GM19099 (cell line): Measurements from ENCODE around the gene MAP3K19.

Source experiments
- POLR2A ChIP-seq: IDR thresholded peaks from 3 replicates; pipeline ENCODE4 v1.6.1; 2011; ENCODE audit warnings: low read depth; ENCODE audit not compliant: insufficient read length; ENCODE audit errors: extremely low read depth

MAP3K19 gene

DNA sequence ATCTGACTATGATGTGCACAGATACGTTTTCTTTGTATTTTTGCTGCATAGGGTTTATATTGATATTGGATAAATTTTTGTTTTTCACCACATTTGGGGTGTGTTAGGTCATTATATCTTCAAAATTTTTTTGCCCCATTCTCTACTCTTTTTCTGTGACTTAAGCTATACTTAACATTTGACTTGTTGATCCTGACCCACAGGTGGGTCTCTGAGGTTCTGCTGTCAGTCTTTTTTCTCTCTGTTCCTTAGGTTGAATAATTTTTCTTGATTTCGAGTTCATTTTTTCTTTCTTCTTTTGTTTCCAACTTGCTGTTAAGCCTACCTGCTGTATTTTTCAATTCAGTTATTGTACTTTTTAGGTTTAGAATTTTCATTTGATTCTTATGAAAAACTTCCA is 16.9 kb upstream of the MAP3K19 start:
- no peak for TF ChIP-seq POLR2A

DNA sequence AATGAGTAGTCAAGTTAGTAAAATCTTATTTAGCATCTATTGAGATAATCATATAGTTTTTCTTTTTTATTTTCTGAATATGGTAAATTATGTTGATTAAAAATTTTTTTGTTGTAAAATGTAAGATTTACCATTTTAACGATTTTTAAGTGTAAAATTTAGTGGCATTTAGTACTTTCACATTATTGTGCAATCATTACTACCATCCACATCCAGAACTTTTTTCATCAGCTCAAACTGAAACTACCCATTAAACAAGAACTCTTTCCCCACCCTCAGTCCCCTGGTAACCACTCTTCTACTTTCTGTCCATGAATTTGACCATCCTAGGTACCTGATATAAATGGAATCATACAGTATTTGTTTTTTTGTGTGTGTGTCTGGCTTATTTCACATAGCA is 16.0 kb upstream of the MAP3K19 start:
- TF ChIP-seq POLR2A, result no peak

DNA sequence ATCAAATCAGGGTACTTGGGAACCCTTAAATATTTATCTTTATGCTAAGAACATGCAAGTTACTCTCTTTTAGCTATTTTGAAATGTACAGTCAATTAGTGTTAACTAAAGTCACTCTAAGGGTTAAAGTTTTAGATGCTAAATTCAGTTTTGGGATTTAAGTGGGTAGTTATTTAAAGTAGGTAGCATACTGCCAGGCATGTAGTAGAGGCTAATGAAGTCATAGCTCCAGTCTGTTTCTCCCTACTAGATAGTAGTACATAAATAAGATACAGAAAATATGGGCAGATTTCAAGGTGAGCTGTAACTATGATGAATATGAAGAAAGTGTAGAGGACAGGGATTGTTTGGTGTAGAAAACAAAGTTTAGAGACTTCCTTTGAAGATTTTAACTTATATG is 12.3 kb upstream of the MAP3K19 start:
- no peak for TF ChIP-seq POLR2A

DNA sequence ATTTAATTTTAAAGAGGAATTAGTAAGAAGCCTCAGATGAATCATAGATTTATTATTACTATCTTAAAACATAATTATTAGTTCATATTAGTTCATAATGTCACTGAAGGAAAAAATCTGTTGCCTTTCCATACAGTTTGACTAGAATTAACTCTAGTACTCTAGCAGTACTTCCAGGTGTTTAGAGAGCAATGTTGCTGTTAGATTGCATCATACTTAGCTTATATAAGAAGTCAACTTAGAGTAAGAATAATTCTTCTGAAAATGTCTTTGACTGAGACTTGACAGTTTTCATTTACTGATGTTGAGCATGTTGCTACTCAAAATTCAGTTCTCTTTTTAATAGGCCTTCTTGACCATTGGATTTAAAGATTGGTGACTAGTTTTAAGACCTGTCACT is 9.5 kb upstream of the MAP3K19 start:
- TF ChIP-seq POLR2A, result no peak

DNA sequence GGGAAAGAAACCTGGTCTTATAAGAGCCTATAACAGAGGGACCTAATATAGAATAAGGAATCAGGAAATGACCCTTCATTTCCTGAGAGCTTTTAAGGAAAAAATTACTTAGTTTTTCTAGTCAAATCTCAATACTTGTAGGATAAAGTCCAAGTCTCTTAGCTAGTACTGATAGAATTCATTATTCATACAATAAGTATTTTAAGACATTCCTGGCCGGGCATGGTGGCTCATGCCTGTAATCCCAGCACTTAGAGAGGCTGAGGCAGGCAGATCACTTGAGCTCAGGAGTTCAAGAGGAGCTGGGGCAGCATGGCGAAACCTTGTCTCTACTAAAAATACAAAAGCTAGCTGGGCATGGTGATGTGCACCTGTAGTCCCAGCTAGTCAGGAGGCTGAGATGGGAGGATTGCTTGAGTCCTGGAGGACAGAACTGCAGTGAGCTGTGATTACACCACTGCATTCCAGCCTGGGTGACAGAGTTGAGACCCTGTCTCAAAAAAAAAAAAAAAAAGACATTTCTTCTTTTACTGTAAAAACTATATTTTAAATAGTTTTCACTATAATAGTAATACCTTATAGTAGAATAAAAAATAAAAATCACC is 8.0 kb upstream of the MAP3K19 start:
- TF ChIP-seq POLR2A, result no peak

DNA sequence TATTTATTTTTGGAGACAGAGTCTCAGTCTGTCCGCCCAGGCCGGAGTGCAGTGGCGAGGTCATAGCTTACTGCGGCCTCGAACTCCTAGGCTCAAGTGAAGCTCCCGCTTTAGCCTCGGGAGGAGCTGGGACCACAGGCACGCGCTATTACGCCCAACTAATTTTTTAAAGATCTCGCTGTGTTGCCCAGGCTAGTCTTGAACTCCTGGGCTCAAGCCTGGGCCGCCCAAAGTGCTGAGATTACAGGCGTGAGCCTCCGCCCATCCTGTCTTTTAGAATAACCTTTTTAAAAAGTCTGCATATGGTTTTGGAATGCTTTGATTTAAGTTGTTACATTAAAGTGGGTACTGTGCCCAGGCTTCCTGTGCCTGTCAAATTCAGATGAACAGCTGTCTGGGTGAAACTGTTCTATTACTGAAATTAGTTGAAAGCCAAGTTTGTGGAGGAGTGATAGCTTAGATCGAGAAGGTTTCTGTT is 5.8 kb upstream of the MAP3K19 start:
- TF ChIP-seq POLR2A, result no peak

DNA sequence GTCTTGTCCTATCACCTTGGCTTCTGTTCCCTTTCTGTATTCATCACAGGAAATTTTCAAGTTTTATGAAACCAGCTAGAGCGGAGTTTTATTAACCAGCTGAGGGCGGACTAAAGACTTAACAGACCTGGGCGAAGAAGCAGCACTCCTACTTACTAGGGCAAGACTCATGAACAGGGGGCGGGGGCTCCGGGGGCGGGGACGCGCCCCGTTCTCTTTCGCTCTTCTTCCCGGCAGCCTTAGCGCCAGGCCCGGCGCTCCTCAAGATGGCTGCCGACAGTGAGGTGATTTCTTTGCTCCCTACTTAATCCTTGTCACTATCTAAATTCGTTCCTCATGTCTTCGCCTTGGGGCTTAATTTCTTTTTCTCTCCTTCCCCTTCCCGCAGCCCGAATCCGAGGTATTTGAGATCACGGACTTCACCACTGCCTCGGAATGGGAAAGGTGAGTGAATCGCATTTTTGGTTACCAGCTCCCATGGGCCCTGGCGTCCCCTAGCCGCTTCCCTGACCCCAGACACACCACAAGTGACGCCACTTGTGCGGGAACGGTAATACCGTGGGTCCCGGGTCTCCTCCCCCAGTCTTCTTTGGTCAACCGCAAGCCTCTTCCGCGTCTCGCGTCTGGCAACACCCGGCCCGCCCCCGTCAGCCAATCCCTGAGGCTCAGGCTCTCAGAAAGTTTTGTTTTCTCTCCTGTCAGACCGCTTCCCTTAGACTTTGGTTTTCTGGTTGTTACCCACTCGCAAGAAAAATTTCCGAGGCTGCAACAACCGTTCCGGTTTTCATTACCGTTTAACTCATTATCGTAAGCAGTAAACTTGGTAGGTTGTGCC is 5.0 kb upstream of the MAP3K19 start, which contains the start of gene RAB3GAP1:
TSS of gene RAB3GAP1 (plus strand) at position 251 of the 835 bp plus-strand sequence. CDS start at position 267, 16 bp downstream.
- TF ChIP-seq POLR2A, result peak; percentile 86

DNA sequence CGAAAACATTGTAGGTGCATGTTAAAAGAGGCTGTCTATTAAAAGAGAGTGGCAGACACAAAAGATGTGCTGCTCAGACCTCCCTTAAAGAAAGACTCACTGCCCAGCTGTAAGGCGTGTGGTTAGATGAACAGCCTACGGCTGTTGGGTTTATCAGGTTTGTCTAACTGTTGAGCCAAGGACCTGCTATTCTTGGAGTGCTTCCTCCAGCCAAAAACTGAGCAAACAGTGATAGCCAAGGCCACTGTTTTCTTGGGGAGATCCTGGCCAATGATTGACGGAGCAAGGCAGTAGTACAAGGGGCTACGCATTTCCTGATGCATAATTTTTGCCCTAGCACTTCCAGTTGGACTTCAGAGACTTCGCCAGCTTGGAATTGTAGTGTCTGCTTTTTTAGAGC is 3.4 kb upstream of the MAP3K19 start:
- no peak for TF ChIP-seq POLR2A

DNA sequence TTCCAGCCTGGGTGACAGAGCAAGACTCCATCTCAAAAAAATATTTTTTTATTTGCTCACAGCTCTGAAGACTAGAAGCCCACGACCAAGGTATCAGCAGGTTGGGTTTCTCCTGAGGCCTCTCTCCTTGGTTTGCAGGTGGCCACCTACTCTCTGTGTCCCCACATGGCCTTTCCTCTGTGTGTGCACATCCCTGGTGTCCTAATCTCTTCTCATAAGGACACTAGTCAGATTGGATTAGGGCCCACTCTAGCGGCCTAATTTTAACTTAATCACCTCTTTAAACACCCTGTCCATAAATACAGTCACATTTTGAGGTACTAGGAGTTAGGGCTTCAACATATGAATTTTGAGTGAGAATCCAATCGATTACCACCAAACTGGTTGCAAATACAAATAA is 2.9 kb upstream of the MAP3K19 start:
- no peak for TF ChIP-seq POLR2A

DNA sequence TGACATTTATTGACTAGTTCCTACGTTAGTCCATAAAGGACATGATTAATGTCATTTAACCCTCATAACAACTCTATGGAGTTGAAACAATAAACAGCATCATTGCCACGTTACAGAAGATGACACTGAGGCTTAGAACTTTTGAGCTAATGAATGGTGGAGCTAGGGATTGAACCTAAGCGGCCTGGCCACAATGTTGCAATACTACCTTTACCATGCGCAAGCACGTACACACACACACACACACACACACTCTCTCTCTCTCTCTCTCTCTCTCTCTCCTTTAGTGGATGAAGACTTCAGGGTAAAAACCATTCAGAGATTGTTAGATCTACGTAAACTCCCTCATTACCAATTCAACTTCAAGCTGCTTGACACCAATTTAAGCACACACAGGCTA is 875 bp upstream of the MAP3K19 start:
- no peak for TF ChIP-seq POLR2A

DNA sequence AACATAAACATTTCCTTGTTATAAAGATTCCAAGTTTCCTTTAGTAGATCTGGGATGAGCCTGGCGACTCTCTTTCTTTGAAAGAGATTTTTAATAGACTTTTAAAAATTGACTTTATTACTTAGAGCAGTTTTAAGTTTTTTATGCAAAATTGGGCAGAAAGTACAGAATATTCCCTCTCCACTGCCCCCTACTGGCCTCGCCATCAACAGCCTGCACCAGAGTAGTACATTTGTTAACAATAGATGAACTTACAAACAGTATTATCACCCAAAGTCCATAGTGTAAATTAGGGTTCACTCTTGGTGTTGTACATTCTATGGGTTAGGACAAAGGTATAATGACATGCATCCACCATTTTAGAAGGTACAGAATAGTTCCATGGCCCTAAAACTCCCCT is 3.9 kb downstream of the MAP3K19 start:
- TF ChIP-seq POLR2A, result no peak

DNA sequence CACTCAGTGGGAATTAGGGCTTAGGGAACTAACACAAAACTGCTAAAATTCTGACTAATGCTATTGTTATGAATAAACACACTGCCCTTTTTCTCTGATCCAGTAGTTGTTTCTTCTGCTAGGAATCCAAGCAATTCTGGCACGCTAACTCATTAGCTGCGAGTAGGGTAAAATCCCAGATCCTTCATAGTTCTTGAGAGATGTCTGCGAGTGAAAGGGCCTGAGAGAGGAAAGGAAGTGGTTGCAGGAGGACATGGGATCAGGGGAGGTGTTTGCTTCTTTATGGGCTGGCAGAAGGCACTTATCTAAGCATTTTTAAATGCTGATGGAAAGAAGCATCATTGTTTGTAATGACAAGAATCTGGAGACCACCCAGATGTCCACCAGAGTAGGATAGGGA is 9.4 kb downstream of the MAP3K19 start:
- no peak for TF ChIP-seq POLR2A

DNA sequence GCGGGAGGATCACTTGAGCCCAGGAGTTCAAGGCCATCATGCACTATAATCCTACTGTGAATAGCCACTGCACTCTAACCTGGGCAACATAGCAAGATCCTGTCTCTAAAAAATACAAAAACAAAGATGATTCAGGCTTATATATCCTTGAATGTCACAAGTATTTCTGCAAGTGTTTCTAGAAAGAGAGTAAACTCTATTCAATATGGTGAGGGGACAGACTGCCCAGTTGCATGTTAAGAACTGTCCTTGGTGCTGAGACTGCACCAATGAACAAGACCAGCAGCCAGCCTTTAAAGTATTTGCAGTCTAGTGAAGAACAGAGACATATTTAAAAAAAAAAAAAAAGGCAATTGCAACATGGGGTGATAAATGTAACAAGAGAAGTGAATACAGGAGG is 16.4 kb downstream of the MAP3K19 start:
- no peak for TF ChIP-seq POLR2A

DNA sequence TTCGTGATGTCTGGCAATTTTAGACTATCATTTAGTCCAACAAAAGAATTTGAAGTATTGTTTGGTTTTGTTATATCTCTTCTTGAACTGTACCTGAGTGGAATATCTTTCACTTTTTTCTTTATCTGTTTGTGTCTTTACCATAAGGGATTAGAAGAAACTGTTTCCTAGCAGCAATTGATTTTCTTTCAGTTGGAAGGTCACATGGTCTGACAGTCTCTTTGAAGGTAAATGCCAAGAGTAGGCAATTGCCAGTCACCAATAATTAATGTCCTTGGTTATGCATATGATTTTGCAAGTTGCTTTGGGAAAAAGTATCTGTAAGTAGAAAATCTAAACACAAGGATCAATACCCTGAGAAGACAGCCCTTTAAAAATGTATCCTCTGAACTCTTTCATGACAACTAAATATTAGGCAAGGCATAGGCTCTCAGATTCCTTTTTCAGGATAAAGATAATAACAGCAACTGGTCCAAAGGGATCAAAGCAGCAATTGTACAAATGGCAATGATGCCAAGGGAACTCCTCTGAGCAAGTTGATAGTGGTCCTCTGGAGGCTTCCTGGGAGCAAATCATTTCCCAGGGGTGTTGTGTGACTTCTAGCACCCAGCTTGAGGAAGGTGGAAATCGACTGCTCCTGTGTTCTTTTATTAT is 17.6 kb downstream of the MAP3K19 start:
- TF ChIP-seq POLR2A, result no peak

DNA sequence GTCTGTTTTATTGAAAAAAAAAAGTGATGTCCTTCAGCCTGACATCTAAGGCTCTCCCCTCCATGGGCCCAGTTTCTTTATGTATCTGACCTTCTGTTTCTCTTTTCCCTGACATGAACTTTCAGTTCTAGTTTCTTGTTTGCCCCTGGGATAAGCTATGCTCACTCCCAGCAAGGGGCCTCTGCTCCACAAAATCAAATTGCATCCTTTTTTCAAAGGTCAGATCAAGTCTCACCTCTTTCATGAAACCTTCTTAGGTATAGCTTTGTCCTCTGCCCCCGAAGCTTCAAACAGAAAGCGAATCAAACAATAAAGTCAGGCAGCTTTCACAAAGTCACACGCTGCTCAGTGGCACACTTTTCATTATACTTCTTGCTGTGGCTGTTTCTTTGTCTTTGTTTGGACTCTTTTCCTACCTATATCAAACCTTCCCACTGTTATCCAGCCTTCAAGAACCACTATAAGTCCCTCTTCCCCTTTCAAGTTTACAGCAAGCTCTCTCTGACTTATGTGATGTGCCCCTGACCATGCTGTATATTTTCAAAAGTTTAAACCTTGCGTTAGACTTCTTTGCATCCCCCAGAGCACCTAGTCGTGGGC is 23.3 kb downstream of the MAP3K19 start:
- no peak for TF ChIP-seq POLR2A

DNA sequence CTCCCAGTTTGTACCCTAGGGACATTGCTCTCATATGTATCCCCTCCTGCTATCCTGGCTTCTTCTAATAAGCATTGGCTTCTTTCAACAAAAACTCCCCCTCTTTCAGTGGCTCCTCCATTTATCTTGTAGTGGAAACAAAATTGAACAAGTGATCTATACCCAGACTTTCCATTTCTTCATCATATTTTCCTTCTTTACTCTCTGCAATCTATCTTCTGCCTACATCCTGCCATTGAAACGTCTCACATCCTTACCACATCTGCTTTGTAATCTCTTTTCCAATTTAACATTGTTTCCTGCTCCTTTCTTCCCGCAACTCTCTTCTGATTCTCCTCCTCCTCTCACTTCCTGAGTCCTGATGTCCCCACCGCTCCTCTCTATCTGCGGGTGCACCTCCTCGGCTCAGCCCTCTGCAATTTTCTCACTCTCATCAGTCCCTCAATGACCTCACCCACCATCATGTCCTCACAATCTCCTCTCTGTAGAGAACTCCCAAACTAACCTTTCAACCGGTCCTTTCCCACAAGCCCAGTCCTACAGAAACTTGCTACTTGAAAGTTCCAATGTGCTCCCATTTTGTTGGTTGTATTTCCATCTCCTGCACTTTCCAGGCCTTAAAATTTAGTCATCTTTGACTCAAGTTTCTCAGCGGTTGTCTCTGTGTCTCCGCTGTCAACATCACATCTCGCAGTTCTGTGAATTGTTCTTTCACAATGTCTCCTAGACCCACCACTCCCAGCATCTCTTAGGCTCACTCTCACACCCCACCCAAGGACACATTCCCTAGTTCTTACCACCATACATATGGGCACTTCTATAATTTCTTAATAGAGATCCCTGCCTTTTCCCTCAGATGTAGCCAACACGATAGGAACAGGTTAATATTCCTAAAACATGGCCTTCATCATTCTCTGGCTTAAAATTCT is 24.0 kb downstream of the MAP3K19 start:
- TF ChIP-seq POLR2A, result no peak
